ENCODE results near the gene ARSB.

Gene ARSB

GRCh38 chr5:78997090-78997489, 12.0 kb upstream of the ARSB start:
- CTCF ChIA-PET, result interaction anchor here (1.3 kb wide), 1 partner anchor 23 kb away, joined by 3 read pairs; no protein-coding TSS in a partner anchor
- Histone ChIP-seq H3K9me3 (ENCODE audit: control extremely low read depth in 1 of 5, control insufficient read depth in 4 of 5, insufficient read depth in 2 of 5, low read depth in 1 of 5, low read length in 4 of 5) (peaks cover 0 to 2% (median 0%) of the 10 kb centered on the region in 5 experiments), H3K36me3 (ENCODE audit: control insufficient read depth in 4 of 4, insufficient read depth in 4 of 4, low read length in 3 of 4) (no peaks in the 10 kb centered on the region), H3K27me3 (replicated peaks in 2 of 5; ENCODE audit: control insufficient read depth in 4 of 5, insufficient read depth in 5 of 5, low read length in 4 of 5) (peaks cover 0 to 2% (median 0%) of the 10 kb centered on the region in 5 experiments), H3K4me1 (ENCODE audit: control extremely low read depth in 1 of 4, control insufficient read depth in 4 of 4, insufficient read depth in 4 of 4, low read length in 3 of 4) (peaks cover 0 to 5% (median 0%) of the 10 kb centered on the region in 4 experiments), H3K4me3 (ENCODE audit: control insufficient read depth in 1 of 7, extremely low read depth in 1 of 7, insufficient read depth in 4 of 7, low read depth in 2 of 7, low read length in 6 of 7) (no peak overlapping the region), H3K27ac (ENCODE audit: insufficient read depth in 1 of 2, low read depth in 1 of 2, low read length in 2 of 2, poor library complexity in 1 of 2, severe bottlenecking in 2 of 2) (no peak overlapping the region)
- POLR2A ChIA-PET, result no interaction called here
- no peak for DNase-seq
- WGBS (ENCODE audit: insufficient coverage), result 100% methylated on average over 2 of the region's 2 CpGs

- H3K27me3 ChIP-seq (replicated peaks in 2 of 5; ENCODE audit: control insufficient read depth in 4 of 5, insufficient read depth in 5 of 5, low read length in 4 of 5), result peaks cover 0 to 2% (median 0%) of the 10 kb centered on the region in 5 experiments
- WGBS (ENCODE audit: insufficient coverage), result 100% methylated on average over 2 of the region's 2 CpGs
- CTCF ChIA-PET, result interaction anchor here (0.8 to 1.3 kb wide), 3 partner anchors 9 to 45 kb away, joined by 3 read pairs; no protein-coding TSS in a partner anchor
- no peak for DNase-seq
- H3K36me3 ChIP-seq (ENCODE audit: control insufficient read depth in 4 of 4, insufficient read depth in 4 of 4, low read length in 3 of 4), result no peaks in the 10 kb centered on the region
- H3K4me1 ChIP-seq (ENCODE audit: control extremely low read depth in 1 of 4, control insufficient read depth in 4 of 4, insufficient read depth in 4 of 4, low read length in 3 of 4), result peaks cover 0 to 5% (median 0%) of the 10 kb centered on the region in 4 experiments
- no peak overlapping the region for H3K27ac ChIP-seq (ENCODE audit: insufficient read depth in 1 of 2, low read depth in 1 of 2, low read length in 2 of 2, poor library complexity in 1 of 2, severe bottlenecking in 2 of 2)
- H3K9me3 ChIP-seq (ENCODE audit: control extremely low read depth in 1 of 5, control insufficient read depth in 4 of 5, insufficient read depth in 2 of 5, low read depth in 1 of 5, low read length in 4 of 5), result peaks cover 0 to 2% (median 0%) of the 10 kb centered on the region in 5 experiments
- POLR2A ChIA-PET, result no interaction called here
- no peak overlapping the region for H3K4me3 ChIP-seq (ENCODE audit: control insufficient read depth in 1 of 7, extremely low read depth in 1 of 7, insufficient read depth in 4 of 7, low read depth in 2 of 7, low read length in 6 of 7)
Measured at GRCh38 chr5:78995521-78996007, 10.5 kb upstream of the ARSB start.

GRCh38 chr5:78993165-78993564, 8.1 kb upstream of the ARSB start:
- ChIA-PET POLR2A (no interaction called here), CTCF (no interaction called here)
- peaks cover 0 to 2% (median 0%) of the 10 kb centered on the region in 5 experiments for H3K9me3 ChIP-seq (ENCODE audit: control extremely low read depth in 1 of 5, control insufficient read depth in 4 of 5, insufficient read depth in 2 of 5, low read depth in 1 of 5, low read length in 4 of 5)
- H3K27ac ChIP-seq (ENCODE audit: insufficient read depth in 1 of 2, low read depth in 1 of 2, low read length in 2 of 2, poor library complexity in 1 of 2, severe bottlenecking in 2 of 2), result no peak overlapping the region
- no peak overlapping the region for H3K4me3 ChIP-seq (ENCODE audit: control insufficient read depth in 1 of 7, extremely low read depth in 1 of 7, insufficient read depth in 4 of 7, low read depth in 2 of 7, low read length in 6 of 7)
- no peaks in the 10 kb centered on the region for H3K36me3 ChIP-seq (ENCODE audit: control insufficient read depth in 4 of 4, insufficient read depth in 4 of 4, low read length in 3 of 4)
- peaks cover 0 to 5% (median 0%) of the 10 kb centered on the region in 4 experiments for H3K4me1 ChIP-seq (ENCODE audit: control extremely low read depth in 1 of 4, control insufficient read depth in 4 of 4, insufficient read depth in 4 of 4, low read length in 3 of 4)
- peaks cover 0 to 2% (median 0%) of the 10 kb centered on the region in 5 experiments for H3K27me3 ChIP-seq (replicated peaks in 2 of 5; ENCODE audit: control insufficient read depth in 4 of 5, insufficient read depth in 5 of 5, low read length in 4 of 5)
- no peak for DNase-seq

- peak in 1 of 3 donors; percentile 28 for DNase-seq
- Histone ChIP-seq H3K9me3 (ENCODE audit: control extremely low read depth in 1 of 5, control insufficient read depth in 4 of 5, insufficient read depth in 2 of 5, low read depth in 1 of 5, low read length in 4 of 5) (peaks cover 0 to 2% (median 0%) of the 10 kb centered on the region in 5 experiments), H3K27me3 (replicated peaks in 2 of 5; ENCODE audit: control insufficient read depth in 4 of 5, insufficient read depth in 5 of 5, low read length in 4 of 5) (peaks cover 0 to under 1% (median 0%) of the 10 kb centered on the region in 5 experiments), H3K4me1 (ENCODE audit: control extremely low read depth in 1 of 4, control insufficient read depth in 4 of 4, insufficient read depth in 4 of 4, low read length in 3 of 4) (peaks cover 0 to 5% (median 0%) of the 10 kb centered on the region in 4 experiments), H3K4me3 (ENCODE audit: control insufficient read depth in 1 of 7, extremely low read depth in 1 of 7, insufficient read depth in 4 of 7, low read depth in 2 of 7, low read length in 6 of 7) (no peak overlapping the region), H3K27ac (ENCODE audit: insufficient read depth in 1 of 2, low read depth in 1 of 2, low read length in 2 of 2, poor library complexity in 1 of 2, severe bottlenecking in 2 of 2) (no peak overlapping the region), H3K36me3 (ENCODE audit: control insufficient read depth in 4 of 4, insufficient read depth in 4 of 4, low read length in 3 of 4) (no peaks in the 10 kb centered on the region)
- CTCF ChIA-PET, result interaction anchor here (1.0 kb wide), 1 partner anchor 28 kb away, joined by 3 read pairs; no protein-coding TSS in a partner anchor
- WGBS (ENCODE audit: insufficient coverage), result no CpG with 5 or more reads among the region's 2 CpGs
- POLR2A ChIA-PET, result no interaction called here
Measured at GRCh38 chr5:78992146-78992545, 7.0 kb upstream of the ARSB start.

- H3K27ac ChIP-seq (ENCODE audit: insufficient read depth in 1 of 2, low read depth in 1 of 2, low read length in 2 of 2, poor library complexity in 1 of 2, severe bottlenecking in 2 of 2), result no peak overlapping the region
- peaks cover 5 to 22% (median 12%) of the 10 kb centered on the region in 4 experiments for H3K4me1 ChIP-seq (ENCODE audit: control extremely low read depth in 1 of 4, control insufficient read depth in 4 of 4, insufficient read depth in 4 of 4, low read length in 3 of 4)
- ChIA-PET CTCF (interaction anchor here (1.2 to 1.4 kb wide), 2 partner anchors 23 to 36 kb away, joined by 3 to 6 read pairs; no protein-coding TSS in a partner anchor), POLR2A (no interaction called here)
- no peak overlapping the region for H3K4me3 ChIP-seq (ENCODE audit: control insufficient read depth in 1 of 7, extremely low read depth in 1 of 7, insufficient read depth in 4 of 7, low read depth in 2 of 7, low read length in 6 of 7)
- H3K36me3 ChIP-seq (ENCODE audit: control insufficient read depth in 4 of 4, insufficient read depth in 4 of 4, low read length in 3 of 4), result no peaks in the 10 kb centered on the region
- DNase-seq, result no peak
- 98% methylated on average over 12 of the region's 12 CpGs for WGBS (ENCODE audit: insufficient coverage)
- no peaks in the 10 kb centered on the region for H3K9me3 ChIP-seq (ENCODE audit: control extremely low read depth in 1 of 5, control insufficient read depth in 4 of 5, insufficient read depth in 2 of 5, low read depth in 1 of 5, low read length in 4 of 5)
- no peaks in the 10 kb centered on the region for H3K27me3 ChIP-seq (replicated peaks in 2 of 5; ENCODE audit: control insufficient read depth in 4 of 5, insufficient read depth in 5 of 5, low read length in 4 of 5)
Measured at GRCh38 chr5:78989080-78989479, 4.0 kb upstream of the ARSB start.

GRCh38 chr5:78985725-78986223, 664 bp upstream of the ARSB start:
- peak overlapping the region; percentile 61 to 84 for H3K27ac ChIP-seq (ENCODE audit: insufficient read depth in 1 of 2, low read depth in 1 of 2, low read length in 2 of 2, poor library complexity in 1 of 2, severe bottlenecking in 2 of 2)
- ChIA-PET CTCF (interaction anchor here (0.6 to 2.7 kb wide), 7 partner anchors 10 to 1736 kb away, joined by 3 to 12 read pairs (median 3); no protein-coding TSS in a partner anchor), POLR2A (interaction anchor here (1.0 kb wide), 1 partner anchor 474 kb away, joined by 4 read pairs; no protein-coding TSS in a partner anchor)
- WGBS (ENCODE audit: insufficient coverage), result 0% methylated on average over 3 of the region's 11 CpGs
- H3K27me3 ChIP-seq (replicated peaks in 2 of 5; ENCODE audit: control insufficient read depth in 4 of 5, insufficient read depth in 5 of 5, low read length in 4 of 5), result no peaks in the 10 kb centered on the region
- H3K4me3 ChIP-seq (ENCODE audit: control insufficient read depth in 1 of 7, extremely low read depth in 1 of 7, insufficient read depth in 4 of 7, low read depth in 2 of 7, low read length in 6 of 7), result peak overlapping the region in 6 of 7 experiments; percentile 67 to 94 (median 84)
- H3K36me3 ChIP-seq (ENCODE audit: control insufficient read depth in 4 of 4, insufficient read depth in 4 of 4, low read length in 3 of 4), result no peaks in the 10 kb centered on the region
- DNase-seq, result peak; percentile 44 to 86 (median 77)
- H3K9me3 ChIP-seq (ENCODE audit: control extremely low read depth in 1 of 5, control insufficient read depth in 4 of 5, insufficient read depth in 2 of 5, low read depth in 1 of 5, low read length in 4 of 5), result no peaks in the 10 kb centered on the region
- peaks cover 8 to 37% (median 20%) of the 10 kb centered on the region in 4 experiments for H3K4me1 ChIP-seq (ENCODE audit: control extremely low read depth in 1 of 4, control insufficient read depth in 4 of 4, insufficient read depth in 4 of 4, low read length in 3 of 4)

All from common myeloid progenitor, CD34-positive (primary cell).